Activated CD4-positive, CD25-positive, alpha-beta regulatory T cell (primary cell): ENCODE measurements around the gene CAMSAP3.
A peak's percentile ranks its signal among the peaks of the same experiment; 100 is the strongest.

Experiments
- DNase-seq, 4 experiments: peaks; one replicate each; lab custom pipeline; 2025; lab: John Stamatoyannopoulos, UW

Gene CAMSAP3, protein sequence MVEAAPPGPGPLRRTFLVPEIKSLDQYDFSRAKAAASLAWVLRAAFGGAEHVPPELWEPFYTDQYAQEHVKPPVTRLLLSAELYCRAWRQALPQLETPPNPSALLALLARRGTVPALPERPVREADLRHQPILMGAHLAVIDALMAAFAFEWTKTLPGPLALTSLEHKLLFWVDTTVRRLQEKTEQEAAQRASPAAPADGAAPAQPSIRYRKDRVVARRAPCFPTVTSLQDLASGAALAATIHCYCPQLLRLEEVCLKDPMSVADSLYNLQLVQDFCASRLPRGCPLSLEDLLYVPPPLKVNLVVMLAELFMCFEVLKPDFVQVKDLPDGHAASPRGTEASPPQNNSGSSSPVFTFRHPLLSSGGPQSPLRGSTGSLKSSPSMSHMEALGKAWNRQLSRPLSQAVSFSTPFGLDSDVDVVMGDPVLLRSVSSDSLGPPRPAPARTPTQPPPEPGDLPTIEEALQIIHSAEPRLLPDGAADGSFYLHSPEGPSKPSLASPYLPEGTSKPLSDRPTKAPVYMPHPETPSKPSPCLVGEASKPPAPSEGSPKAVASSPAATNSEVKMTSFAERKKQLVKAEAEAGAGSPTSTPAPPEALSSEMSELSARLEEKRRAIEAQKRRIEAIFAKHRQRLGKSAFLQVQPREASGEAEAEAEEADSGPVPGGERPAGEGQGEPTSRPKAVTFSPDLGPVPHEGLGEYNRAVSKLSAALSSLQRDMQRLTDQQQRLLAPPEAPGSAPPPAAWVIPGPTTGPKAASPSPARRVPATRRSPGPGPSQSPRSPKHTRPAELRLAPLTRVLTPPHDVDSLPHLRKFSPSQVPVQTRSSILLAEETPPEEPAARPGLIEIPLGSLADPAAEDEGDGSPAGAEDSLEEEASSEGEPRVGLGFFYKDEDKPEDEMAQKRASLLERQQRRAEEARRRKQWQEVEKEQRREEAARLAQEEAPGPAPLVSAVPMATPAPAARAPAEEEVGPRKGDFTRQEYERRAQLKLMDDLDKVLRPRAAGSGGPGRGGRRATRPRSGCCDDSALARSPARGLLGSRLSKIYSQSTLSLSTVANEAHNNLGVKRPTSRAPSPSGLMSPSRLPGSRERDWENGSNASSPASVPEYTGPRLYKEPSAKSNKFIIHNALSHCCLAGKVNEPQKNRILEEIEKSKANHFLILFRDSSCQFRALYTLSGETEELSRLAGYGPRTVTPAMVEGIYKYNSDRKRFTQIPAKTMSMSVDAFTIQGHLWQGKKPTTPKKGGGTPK

DNA sequence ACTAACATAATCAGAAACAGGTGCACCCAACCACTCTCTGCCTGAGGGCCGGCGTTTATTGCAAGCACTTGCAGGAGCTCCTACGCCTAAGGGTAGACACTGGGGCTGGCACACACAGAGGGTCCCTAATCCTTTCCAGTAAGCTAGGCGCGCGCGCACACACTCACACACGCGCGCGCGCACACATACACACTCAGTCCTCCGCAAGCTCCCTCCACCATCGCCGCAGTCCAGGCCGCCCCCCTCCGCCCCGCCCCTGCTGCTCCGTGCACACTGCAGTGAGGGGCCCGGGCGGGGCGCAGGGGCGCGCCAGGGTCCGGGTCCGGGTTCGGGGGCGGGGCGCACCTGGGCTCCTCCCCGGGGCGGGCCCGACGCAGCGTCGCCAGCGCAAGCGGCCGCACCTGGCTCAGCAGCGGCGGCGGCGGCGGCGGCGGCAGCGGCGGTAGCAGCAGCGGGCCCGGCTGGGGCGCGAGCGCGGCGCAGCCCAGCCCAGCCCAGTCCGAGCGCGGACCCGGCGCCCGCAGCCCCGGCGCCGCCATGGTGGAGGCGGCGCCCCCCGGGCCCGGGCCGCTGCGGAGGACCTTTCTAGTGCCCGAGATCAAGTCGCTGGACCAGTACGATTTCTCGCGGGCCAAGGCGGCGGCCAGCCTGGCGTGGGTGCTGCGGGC is at the start of gene CAMSAP3:
TSS of gene CAMSAP3 (plus strand) at position 398 of the 668 bp plus-strand sequence. CDS start at position 538, 140 bp downstream.
- DNase-seq = peak in 1 of 4 experiments; percentile 14

GRCh38 chr19:7545904-7546303 is 49.8 kb upstream of the CAMSAP3 start:
- no peak for DNase-seq

- DNase-seq = no peak
Observed at GRCh38 chr19:7547159-7547558, 48.5 kb upstream of the CAMSAP3 start.

DNA sequence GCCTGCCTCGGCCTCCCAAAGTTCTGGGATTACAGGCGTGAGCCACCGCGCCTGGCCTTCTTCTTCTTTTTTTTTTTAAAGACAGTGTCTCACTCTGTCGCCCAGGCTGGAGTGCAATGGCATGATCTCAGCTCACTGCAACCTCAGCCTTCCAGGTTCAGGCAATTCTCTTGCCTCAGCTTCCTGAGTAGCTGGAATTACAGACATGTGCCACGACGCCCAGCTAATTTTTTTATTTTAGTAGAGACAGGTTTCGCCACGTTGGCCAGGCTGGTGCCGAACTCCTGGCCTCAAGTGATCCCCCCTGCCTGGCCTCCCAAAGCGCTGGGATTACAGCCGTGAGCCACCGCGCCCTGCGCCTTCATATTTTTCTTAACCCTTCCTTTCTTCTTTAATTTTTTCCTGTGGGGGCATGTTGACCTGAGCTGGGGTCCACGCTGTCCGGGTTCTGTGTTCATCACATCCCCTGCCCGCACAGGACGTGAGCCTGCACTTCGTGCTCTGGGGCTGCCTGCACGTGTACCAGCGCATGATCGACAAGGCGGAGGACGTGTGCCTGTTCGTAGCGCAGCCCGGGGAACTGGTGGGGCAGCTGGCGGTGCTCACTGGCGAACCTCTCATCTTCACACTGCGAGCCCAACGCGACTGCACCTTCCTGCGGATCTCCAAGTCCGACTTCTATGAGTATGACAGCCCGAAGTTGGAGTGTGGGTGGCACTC is 46.1 kb upstream of the CAMSAP3 start:
- DNase-seq = no peak

DNA sequence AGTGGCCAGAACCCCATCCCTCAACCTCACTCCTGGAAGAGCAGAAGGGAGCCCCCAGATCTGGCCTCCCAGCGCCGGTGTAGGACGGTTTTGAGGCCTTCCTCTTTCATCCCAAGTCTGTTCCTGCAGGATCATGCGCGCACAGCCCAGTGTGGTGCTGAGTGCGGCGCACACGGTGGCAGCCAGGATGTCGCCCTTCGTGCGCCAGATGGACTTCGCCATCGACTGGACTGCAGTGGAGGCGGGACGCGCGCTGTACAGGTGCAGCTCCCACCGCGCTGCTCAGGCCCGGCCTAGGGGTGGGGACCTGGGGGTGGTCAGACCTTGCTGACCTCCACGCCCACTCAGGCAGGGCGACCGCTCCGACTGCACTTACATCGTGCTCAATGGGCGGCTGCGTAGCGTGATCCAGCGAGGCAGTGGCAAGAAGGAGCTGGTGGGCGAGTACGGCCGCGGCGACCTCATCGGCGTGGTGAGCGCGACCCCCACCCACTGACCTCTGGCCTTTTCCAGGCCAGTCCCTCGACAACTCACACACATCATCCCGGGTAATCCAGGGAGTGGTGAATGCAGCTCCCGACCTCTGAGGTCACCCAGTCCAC is 45.4 kb upstream of the CAMSAP3 start:
- no peak for DNase-seq

DNA sequence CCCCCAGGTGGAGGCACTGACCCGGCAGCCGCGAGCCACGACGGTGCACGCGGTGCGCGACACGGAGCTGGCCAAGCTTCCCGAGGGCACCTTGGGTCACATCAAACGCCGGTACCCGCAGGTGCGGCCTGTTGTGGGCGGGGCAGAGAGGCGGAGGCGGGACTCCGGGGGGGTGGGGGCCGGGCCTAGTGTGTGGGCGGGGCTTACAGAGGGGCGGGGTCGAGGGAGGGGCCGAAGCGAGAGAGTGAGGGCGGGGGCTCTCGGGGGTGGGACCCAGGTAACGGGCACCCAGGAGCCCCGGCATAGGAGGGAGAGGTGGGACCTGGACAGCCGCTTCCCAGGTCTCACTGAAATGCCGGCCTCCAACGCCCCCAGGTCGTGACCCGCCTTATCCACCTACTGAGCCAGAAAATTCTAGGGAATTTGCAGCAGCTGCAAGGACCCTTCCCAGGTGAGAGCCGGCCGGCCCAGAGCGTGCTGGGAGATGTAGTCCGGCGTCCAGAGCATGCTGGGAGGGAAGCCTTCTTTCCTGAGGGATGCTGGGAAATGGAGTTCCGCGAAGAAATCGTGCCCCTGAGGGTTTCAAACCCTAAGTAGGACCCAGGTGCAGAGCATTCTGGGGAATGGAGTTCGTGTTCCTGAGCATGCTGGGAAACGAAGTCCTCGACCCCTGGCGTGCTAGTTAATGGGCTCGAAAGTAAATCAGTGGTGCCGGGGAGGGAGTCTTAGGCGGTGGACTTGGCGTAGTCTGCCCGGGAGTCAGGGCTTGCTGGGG is 44.5 kb upstream of the CAMSAP3 start:
- DNase-seq = no peak

GRCh38 chr19:7552781-7553180 is 42.9 kb upstream of the CAMSAP3 start:
- no peak for DNase-seq

GRCh38 chr19:7554565-7554964 is 41.1 kb upstream of the CAMSAP3 start:
- DNase-seq = no peak

DNA sequence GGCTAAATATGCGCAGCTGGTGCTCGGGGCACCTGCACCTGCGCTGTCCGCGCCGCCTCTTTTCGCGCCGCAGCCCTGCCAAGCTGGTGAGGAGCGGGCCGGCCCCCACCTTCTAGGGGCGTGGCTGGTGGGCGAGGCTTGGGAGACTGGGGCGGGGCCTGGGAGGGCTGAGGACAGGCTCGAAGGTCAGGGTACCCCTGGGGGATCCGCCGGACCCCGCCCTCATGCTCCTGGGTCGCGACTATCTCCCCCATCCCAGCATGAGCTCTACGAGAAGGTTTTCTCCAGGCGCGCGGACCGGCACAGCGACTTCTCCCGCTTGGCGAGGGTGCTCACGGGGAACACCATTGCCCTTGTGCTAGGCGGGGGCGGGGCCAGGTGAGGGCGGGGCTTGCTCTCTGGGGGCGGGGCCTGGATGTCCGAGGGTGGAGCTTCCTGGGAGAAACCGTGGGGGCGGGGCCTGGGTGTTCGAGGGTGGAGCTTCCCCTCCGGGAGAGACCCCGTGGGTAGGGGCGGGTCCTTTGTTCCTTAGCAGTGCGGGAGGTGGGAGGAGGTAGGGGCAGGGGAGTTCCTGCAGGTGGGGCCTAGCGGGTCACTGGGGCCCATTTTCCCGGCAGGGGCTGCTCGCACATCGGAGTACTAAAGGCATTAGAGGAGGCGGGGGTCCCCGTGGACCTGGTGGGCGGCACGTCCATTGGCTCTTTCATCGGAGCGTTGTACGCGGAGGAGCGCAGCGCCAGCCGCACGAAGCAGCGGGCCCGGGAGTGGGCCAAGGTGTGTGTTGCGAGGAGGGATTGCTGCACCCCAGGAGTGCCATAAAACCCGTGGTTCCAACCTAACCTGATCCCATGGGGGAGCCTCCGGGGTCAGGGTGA is 40.4 kb upstream of the CAMSAP3 start:
- DNase-seq = no peak

DNA sequence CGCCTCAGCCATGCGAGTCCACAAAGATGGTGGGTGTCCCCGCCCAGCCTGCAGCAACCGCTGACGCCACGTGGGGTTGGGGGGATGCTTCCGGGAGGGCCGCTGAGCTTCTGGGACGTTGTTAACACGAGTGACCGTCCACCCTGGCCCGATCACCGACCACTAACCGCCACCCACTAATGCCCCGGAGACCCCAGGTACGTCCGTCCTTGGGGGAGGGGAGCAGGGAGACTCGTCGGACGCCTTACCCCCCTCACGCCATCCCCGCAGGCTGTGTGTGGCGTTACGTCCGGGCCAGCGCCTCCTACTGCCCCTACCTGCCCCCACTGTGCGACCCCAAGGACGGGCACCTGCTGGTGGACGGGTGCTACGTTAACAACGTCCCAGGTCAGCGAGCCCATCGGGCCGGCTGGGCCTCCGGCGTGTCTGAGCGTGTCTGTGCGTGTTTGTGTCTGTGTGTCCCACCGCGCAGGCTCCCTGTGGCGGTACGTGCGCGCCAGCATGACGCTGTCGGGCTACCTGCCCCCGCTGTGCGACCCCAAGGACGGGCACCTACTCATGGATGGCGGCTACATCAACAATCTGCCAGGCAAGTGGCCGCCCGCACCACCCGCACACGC is 38.9 kb upstream of the CAMSAP3 start:
- no peak for DNase-seq

- DNase-seq = no peak
Observed at GRCh38 chr19:7558667-7559066, 37.0 kb upstream of the CAMSAP3 start.

- DNase-seq = no peak
Observed at GRCh38 chr19:7559102-7559501, 36.6 kb upstream of the CAMSAP3 start.

DNA sequence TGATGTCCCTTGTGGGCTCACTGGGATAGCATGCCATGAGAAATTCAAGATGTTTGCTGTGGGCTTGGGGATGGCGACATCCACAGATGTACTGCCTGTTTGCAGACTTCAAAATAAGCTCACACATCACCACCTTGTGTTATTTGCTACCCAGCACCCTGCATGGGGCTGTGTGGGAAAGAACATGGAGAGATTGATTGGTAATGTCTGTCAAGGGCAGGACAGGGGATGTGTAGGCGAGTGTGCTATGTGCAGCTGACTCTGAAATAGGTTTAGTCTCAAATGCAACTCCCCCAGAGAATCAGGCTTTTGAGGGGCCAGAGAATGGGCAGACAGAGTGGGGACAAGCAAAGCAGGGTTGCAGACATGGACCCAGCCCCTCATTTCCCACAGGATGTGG is 35.4 kb upstream of the CAMSAP3 start:
- DNase-seq = no peak

DNA sequence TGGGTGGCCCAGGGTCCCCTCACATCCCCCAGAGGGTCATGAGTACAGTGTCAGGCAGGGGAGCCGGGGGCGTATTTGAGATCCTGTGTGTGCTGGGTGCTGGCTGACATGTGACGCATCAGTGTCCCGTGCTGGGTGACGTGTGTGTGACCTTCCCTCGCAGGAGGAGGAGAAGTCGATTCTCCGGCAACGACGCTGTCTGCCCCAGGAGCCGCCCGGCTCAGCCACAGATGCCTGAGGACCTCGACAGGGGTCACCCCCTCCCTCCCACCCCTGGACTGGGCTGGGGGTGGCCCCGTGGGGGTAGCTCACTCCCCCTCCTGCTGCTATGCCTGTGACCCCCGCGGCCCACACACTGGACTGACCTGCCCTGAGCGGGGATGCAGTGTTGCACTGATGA is 34.3 kb upstream of the CAMSAP3 start:
- no peak for DNase-seq

DNA sequence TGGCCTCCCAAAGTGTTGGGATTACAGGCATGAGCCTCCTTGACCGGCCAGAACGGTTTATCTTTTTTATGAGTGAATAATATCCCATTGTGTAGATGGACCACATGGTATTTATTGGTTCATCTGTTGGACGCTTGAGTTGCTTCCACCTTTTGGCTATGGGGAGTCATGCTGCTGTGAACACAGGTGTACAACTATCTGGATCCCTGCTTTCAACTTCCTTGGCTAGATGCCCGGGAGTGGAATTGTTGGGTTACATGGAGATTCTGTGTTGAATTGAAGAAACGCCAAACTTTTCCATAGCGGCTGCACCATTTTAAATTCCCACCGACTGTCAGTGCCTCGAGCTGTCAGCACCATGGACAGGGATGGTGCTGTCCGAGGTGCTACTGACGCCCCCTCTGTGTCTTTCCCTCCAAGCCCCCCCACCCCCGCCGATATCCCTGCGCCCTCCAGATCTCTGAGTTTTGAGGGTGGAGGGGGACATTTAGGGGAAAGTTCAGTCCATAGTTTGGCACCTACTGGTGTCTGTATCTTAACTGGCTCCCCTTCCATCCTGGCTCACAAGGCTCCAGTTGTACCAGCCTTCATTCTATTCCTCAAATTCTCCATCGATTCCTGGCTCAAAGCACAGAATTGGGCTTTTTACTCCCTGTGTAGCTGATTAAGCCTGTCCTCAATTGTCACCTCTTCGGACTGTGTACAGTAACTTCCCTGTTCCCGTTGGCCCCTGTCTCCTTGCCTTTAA is 32.8 kb upstream of the CAMSAP3 start:
- DNase-seq = no peak

GRCh38 chr19:7564866-7565265 is 30.8 kb upstream of the CAMSAP3 start:
- no peak for DNase-seq

- DNase-seq = no peak
Observed at GRCh38 chr19:7565332-7565731, 30.3 kb upstream of the CAMSAP3 start.

GRCh38 chr19:7570761-7571160 is 24.9 kb upstream of the CAMSAP3 start:
- DNase-seq = no peak
